Body of pancreas (tissue), 4 donors: ENCODE data around the gene CD109.

Experiments
- CTCF ChIP-seq, 7 experiments: fragments of 450-650 bp in 4 of 7; fragments of 200-600 bp in 3 of 7; sonication (generic) in 3 of 7; IDR thresholded peaks; one replicate each; pipeline ENCODE4 v1.5.1; 2016 to 2019; ENCODE audit warnings: antibody characterized with exemption in 7 of 7
- POLR2A ChIP-seq, 3 donors: fragments of 450-650 bp; IDR thresholded peaks; one replicate each; pipeline ENCODE4 v1.6.1; 2016; ENCODE audit warnings: antibody characterized with exemption in 3 of 3, mild to moderate bottlenecking in 2 of 3

- TF ChIP-seq CTCF (IDR thresholded peaks at IDR 0.05) (no peak), POLR2A (IDR thresholded peaks at IDR 0.05) (no peak)
Observed at GRCh38 chr6:73791336-73791735, 95.3 kb downstream of the CD109 start.
